GM21825 (cell line): Measurements from ENCODE around the gene RNF5.

Experiments
- ATAC-seq: cut with Tn5 transposase; IDR thresholded peaks from one replicate; pipeline ENCODE4 v1.9.1; 2021; ENCODE audit warnings: mild to moderate bottlenecking, moderate library complexity; ENCODE audit not compliant: unreplicated experiment

The RNF5 gene

GRCh38 chr6:32151863-32152768, 26.1 kb upstream of the RNF5 start, which contains the start of gene PRRT1:
Gene PRRT1, minus strand, starts transcription at chr6:32151939. Its CDS starts 112 bp downstream, at chr6:32151827.
- no peak for ATAC-seq

- ATAC-seq = no peak
Observed at GRCh38 chr6:32152769-32153563, 25.2 kb upstream of the RNF5 start.

GRCh38 chr6:32153564-32154513, 24.4 kb upstream of the RNF5 start, which contains the start of gene PPT2:
Gene PPT2, plus strand, starts transcription at chr6:32154141. Its CDS starts 454 bp downstream, at chr6:32154595.
- peak; percentile 45 for ATAC-seq

GRCh38 chr6:32154514-32155161, 23.6 kb upstream of the RNF5 start:
- no peak for ATAC-seq

- ATAC-seq = no peak
Observed at GRCh38 chr6:32156891-32157290, 21.3 kb upstream of the RNF5 start.

GRCh38 chr6:32158052-32158451, 20.2 kb upstream of the RNF5 start:
- no peak for ATAC-seq

GRCh38 chr6:32163559-32164258, 14.5 kb upstream of the RNF5 start:
- no peak for ATAC-seq

- ATAC-seq = no peak
Observed at GRCh38 chr6:32164295-32164694, 13.9 kb upstream of the RNF5 start, which contains the start of gene EGFL8. Gene EGFL8, plus strand, starts transcription at chr6:32164595. Its CDS starts 1,571 bp downstream, at chr6:32166166.

GRCh38 chr6:32166411-32167061, 11.7 kb upstream of the RNF5 start:
- ATAC-seq = no peak

- no peak for ATAC-seq
Observed at GRCh38 chr6:32167154-32167760, 10.9 kb upstream of the RNF5 start.

GRCh38 chr6:32167761-32168262, 10.4 kb upstream of the RNF5 start:
- ATAC-seq = no peak

- ATAC-seq = no peak
Observed at GRCh38 chr6:32168350-32168749, 9.9 kb upstream of the RNF5 start.

GRCh38 chr6:32168807-32169591, 9.2 kb upstream of the RNF5 start:
- no peak for ATAC-seq

GRCh38 chr6:32170294-32170693, 7.9 kb upstream of the RNF5 start:
- ATAC-seq = no peak

GRCh38 chr6:32171234-32171633, 7.0 kb upstream of the RNF5 start:
- no peak for ATAC-seq

GRCh38 chr6:32173051-32173727, 5.0 kb upstream of the RNF5 start:
- no peak for ATAC-seq

GRCh38 chr6:32174416-32174815, 3.8 kb upstream of the RNF5 start:
- ATAC-seq = no peak
